ENCODE results near the gene DAAM2.

The DAAM2 gene

DNA sequence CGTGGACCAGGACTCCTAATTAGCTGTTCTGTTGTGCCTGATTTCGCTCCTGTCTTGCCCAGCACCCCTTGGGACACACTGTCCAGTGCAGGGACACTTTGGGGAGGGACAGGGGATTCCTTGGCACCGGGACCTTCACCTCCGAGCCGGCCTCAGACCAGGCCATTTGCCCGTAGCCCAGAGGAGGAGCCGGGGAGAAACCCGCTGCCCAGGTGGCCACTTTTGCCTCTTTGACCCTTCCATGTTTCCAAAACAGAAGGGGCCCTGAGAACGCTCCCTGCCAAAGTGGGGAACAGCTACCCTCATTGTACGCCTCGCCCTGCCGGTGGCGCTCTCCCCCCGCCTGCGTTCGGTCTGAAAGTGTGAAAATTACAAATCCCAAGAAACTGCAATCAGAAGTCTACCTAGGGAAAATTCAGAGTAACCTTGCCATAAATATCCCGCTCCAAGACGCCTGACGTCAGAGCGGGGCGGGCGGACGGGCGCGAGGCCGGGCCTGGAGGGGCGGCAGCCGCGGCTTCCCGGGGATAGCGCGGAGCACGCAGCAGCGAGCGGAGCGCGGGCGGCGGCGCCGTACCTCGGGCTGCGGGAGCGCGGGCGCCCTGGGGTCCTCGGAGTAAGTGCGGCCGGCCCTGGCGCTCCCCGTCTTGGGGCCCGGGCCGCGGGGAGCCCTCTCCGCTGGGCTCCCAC, at the start of gene DAAM2:
Gene DAAM2 (plus strand): TSS at position 527 of the 690 bp plus-strand sequence. CDS start 63,927 bp downstream, outside the sequence.
- FAIRE-seq = no peak

DNA sequence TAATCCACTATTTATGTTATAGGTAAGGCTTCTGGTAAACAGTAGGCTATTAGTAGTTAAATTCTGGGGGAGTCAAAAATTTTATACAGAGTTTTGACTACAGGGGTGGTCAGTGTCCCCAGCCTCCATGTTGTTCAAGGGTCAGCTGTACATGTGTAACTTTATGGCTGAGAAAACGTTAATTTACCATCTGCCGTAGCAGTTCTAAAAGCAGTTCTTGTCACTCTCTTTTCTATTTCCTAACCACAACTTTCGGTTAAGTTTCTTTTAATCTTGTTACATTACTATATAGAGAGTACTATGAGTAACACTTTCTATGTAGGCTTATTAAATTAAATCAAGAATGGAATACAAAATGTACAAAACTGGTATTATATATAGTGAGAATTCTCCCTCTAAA, 45.4 kb upstream of the DAAM2 start:
- FAIRE-seq = no peak

DNA sequence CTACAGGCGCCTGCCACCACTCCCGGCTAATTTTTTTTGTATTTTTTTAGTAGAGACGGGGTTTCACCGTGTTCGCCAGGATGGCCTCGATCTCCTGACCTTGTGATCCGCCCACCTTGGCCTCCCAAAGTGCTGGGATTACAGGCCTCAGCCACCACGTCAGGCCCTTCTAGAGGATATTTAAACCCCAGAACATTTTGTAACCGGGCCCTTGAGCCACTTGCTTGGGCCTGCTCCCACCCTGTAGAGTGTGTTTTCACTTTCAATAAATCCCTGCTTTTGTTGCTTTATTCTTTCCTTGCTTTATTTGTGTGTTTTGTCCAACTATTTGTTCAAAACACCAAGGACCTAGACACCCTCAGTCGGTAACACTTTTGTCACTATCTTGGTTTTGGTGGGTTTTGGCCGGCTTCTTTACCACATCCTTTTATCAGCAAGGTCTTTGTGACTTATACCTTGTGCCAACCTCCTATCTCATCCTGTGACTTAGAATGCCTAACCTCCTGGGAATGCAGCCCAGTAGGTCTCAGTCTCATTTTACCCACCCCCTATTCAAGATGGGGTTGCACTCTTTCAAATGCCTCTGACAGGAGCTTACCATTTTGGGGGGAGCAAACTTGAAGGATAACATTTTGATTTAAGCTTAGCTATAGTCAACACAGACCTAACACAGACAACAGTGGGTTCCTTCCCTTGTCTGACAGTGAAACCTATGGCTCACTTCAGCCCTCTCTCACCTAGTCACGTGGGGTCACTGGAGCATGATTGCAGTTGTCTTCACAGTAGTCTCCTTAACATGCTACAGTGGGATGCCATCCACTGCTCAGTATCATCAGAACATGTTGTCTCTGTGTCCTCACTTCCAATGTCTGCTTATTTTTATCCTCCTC, 39.1 kb upstream of the DAAM2 start:
- FAIRE-seq = no peak

DNA sequence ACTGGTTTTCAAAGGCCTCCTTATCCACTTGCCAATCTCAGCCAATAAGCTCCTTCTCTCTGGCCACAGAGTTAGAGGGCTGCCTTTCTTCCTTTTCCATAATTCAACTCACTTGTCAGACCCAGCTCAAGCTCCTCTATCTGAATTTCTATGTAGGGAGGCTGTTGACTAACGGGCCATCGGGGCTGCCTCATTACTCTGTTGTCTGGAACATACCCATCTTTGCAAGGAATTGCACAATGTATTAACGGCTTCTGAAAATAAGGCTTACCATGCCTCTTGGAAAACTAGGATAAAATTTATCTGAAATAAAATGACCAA, 38.5 kb upstream of the DAAM2 start:
- no peak for FAIRE-seq

GRCh38 chr6:39754514-39755115, 37.6 kb upstream of the DAAM2 start:
- FAIRE-seq = no peak

DNA sequence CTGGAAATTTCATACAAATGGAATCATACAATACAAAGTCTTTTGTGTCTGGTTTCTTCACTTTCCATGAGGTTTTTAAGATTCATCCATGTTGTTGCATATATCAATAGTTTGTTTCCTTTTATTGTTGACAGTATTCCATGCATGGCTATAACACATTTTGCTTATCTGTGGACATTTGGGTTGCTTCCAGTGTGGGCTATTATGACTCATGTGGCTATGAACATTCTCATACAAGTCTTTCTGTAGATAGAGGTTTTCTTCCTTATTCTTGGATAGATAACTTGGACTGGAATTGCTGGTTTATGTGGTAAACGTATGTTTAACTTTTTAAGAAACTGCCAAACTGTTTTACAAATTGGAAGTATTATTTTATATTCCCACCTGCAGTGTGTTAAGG, 36.9 kb upstream of the DAAM2 start:
- FAIRE-seq = no peak

DNA sequence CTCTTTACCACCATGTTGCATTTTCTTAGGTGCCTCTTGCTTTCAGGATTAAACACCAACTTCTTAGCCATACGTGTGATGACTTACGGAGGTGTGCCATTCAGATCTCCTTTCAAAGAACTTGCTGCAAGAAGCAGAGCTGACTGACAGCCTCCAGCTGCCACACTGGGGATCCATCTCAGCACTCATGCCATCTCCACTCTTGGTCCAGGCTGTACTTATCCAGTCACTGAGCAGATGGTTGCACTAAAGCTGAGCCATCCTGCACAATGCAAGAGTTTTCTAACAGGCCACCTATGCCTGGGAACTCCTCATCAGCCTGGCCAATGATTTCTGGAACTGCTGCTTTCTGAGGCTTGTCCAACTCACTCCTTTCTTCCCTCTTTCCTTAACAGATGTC, 35.6 kb upstream of the DAAM2 start:
- FAIRE-seq = no peak

DNA sequence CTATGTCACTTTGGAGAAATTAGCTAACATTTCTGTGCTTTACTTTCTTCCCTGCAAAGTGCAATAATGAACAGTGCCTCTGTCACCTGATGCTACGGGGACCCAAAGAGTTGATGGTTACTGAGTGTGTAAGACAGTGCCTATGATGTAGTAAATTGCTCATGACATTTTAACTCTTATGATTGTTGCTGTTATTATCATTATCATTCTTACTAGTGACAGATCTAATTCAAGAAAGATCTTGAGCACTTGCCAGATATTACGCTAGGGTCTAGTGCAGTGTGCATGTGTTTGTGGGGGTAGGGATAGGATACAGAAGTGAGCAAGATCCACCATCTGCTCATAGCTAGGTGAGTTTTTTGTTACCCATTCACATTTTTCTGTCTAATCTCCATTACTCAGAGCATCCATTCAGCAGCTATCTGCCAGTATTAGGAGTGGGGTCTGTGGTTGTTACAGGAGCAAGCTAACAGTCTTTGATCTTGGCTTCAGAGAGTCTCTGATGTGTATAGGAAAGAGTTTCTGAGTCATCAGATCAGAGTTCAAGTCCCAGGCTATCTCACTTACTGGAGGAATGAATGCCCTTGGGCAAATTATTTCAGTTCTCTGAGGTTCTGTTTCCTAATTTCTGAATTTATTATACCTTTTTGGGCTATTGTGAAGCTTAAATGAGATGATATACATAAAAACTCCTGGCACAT, 33.1 kb upstream of the DAAM2 start:
- FAIRE-seq = no peak

DNA sequence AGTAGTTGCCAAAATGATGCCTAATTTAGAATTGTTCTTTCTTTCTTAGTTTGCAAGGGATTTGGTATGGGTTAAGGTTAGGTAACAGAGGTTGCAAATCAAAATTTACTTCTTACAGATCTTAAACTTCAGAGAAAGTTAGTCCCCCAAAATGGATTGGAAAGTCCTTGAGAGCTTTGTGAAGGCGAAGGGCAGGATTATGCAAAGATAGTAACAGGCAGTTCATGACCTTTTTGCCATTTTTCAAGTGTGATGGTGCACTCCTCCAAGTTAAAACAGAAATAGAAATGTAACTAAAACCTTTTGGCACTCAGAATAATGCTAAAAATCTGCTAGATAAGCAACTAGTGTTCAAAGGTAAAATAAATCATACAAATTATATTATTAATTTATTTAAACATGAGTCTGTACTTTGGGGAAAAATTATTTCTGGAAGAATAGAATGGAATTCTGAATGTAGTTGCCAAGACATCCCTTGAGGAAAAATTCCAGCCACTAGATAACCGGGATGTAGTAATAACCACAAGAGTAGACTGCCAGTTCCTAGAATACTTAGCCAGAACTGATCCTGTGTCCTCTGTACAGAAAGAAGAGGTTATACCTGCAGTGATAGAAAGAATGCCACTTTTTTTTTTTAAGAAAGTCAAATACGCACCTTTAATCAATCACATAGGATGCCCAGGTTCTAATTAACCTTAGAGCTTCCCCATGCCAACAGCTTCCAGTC, 31.8 kb upstream of the DAAM2 start:
- no peak for FAIRE-seq

DNA sequence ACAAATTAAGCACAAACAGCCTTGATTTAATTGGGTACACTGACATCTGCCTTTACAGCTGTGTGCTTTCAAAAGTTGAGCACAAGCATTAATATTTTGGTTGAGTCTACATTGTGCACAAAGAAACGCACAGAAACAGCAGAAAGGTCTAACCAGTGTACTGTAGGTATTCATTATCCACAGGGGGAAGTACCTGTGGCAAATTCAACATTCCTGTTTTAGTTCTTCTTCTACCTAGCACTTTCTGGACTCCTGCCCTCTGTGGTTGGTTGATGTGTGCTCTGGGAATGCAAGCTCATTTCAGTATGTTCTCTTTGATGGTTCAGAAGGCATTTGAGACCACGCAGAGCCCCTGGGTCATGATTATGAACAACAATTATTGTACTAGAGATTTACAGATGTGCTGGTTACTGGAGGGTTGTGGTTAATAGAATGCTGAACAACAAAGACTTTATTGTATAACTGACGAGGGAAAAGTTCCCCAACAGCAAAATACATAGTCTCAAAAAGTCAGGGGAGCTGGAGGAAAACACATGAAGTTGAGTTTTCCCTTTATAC, 26.6 kb upstream of the DAAM2 start:
- FAIRE-seq = no peak

- FAIRE-seq = no peak
Measured at GRCh38 chr6:39769012-39769411, 23.2 kb upstream of the DAAM2 start.

- FAIRE-seq = no peak
Measured at GRCh38 chr6:39770446-39770845, 21.7 kb upstream of the DAAM2 start.

- no peak for FAIRE-seq
Measured at GRCh38 chr6:39772559-39773273, 19.5 kb upstream of the DAAM2 start.

DNA sequence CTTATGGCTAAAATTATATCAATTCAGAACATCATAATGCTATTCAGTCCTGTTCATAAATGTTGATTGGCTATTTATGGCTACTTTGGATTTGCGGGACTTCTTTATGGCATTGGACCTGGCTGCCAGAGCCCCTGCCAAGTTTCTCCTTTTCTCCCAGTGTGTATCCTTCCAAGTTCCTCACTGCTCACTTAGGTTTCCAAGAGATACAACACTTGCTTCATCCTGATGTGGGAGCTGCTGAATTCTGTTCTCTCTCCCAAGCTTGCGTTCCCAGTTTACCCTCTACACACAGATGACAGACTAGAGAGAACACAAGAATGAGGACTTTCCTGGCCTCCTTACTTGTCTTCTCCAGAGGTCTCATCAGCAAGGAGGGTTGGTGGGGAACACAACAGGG, 18.4 kb upstream of the DAAM2 start:
- FAIRE-seq = no peak

- no peak for FAIRE-seq
Measured at GRCh38 chr6:39776581-39776980, 15.6 kb upstream of the DAAM2 start.

DNA sequence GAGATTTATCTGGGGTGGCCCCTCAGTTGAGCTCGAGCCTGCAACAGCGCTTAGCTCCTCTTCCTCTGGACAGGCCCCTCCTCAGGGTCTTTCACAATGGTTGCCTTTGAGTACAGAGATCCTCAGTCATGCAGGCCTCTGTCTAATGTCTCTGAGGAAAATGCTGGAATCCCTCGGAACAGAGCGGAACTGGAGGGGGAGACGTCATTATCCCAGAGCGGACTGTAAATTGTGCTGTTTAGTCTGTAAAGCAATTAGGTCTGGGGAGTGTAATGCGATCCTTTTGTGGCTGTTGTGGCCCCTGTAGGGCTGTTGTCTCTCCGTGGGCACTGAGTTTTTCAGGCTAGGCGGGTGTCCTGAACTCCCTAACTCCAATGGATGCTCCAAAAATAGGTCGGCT, 15.0 kb upstream of the DAAM2 start:
- no peak for FAIRE-seq

GRCh38 chr6:39777661-39778060, 14.5 kb upstream of the DAAM2 start:
- FAIRE-seq = no peak

DNA sequence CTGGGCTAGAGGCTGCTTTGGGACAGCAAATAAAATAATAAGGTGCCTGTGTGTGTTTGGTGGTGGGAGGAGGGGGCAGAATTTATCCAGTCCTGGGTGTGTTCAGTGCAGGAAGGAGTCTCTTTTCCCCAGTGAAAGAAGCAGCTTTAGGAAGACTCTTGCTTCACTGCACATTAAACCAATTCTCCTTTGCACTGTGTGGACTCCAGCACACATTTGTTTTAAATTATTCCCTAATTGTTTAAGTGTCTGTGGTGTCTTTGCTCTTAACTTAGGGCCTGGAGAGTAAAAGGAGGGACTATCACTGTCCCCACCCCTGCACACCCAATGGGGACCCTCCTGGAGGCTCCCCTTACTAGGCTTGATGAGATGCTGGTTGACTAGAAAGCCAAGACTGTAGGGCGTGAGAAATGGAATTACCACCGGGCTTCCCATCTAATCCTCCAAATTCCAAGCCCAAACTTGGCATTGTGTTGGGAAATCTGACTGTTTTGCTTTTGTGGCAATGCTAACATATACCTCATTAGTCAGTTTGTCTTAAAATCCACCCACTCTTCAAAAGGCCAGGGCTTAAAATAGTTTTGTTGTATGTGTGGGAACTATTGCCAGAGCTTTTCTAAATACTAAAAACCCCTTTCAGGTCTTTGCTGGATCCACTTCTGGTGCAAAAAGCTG, 13.5 kb upstream of the DAAM2 start:
- FAIRE-seq = no peak

DNA sequence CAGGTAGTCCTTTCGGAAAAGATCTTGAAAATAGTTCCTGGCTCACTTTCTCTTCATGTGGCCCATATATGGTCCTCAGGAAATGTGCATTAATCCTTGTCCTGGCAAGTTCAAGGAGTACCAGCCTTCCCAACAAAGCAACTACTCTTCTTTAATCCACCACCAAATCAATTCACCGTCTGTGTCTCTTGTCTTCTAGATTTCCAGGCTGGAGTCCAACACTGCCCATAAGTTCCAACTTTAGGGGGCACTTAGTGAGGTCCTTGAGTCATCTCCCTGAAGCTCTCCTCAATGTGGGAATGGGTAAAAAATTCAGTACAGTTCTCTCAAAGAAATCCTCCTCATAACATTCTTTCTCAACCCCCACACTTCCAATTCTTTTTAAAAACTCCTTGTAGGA, 6.9 kb upstream of the DAAM2 start:
- FAIRE-seq = no peak

GRCh38 chr6:39786649-39787048, 5.5 kb upstream of the DAAM2 start:
- FAIRE-seq = no peak

DNA sequence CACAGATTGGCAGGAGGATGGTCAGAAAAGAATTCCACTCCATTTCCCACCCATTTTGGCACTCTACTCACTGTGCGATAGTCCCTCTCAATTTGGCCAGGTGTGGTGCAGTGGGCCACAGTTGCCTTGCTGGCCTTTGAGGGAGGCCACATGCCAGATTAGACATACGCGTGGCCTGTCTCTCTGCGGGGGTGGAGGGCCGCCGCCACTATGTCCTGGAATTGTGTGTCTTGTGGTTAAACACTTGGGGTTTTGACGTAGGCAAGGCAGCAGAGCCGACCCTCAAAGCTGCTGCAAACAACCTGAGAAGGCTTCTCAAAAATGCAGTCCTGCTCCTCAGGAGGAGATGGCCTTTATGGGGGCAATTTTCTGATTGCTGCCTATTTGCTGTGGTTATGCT, 4.9 kb upstream of the DAAM2 start:
- FAIRE-seq = no peak

Data from colon (tissue), 2 donors.